GM19099 (cell line): ENCODE results near the gene GRM8.

ENCODE experiments used
- POLR2A ChIP-seq: IDR thresholded peaks from 3 replicates; pipeline ENCODE4 v1.6.1; 2011; ENCODE audit warnings: low read depth; ENCODE audit not compliant: insufficient read length; ENCODE audit errors: extremely low read depth

GRM8 gene

DNA sequence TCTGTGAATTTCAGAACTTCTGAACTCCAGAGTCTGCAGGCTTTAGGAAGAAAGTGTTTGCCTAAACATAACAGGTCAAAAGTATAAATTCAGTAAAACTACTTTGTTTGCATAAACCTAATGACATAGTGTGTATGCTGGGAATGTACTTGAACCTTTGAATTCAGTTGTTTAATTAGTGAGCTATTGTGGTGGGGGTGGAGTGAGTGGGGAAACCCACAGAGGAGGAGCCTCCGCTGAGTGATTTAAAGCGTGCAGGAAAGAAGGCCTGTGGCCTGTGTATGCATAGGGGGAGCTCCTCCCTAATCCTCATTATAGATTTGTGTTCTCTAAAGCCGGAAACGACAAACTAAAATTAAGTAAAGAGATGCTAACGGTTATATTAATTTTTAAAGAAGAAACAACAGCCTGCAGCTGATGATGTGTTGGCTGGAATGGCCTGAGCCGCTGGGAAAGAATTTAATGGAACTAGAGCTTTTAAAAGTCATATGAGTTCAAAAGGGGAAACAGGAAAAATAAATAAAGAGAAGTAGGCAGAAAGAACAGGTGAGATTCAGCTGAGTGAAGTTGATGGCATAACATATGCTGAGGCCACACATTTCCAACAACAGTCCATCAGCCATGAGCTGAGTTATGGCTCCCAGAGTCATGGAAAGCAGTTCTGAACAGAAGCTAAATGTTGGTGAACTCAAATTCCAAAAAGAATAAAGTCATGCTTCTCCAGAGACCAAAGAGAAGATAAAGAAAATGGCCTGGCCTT lies 595.0 kb downstream of the GRM8 start:
- TF ChIP-seq POLR2A, result peak; percentile 41

DNA sequence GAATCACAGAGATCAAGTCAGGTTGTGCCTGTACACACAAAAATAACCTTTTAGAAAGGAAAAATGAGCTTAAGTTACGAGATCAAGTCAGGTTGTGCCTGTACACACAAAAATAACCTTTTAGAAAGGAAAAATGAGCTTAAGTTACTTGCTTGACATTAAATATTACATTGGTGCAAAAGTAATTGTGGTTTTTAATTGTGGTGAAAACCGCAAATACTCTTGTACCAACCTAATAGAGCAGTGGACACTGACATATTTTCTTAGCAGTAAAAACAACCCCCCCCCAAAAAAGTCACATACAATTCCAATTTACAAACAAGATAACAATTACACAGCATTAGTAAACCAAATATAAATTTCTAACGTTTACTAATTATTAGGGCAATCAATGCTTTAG lies 595.6 kb downstream of the GRM8 start:
- TF ChIP-seq POLR2A, result no peak

DNA sequence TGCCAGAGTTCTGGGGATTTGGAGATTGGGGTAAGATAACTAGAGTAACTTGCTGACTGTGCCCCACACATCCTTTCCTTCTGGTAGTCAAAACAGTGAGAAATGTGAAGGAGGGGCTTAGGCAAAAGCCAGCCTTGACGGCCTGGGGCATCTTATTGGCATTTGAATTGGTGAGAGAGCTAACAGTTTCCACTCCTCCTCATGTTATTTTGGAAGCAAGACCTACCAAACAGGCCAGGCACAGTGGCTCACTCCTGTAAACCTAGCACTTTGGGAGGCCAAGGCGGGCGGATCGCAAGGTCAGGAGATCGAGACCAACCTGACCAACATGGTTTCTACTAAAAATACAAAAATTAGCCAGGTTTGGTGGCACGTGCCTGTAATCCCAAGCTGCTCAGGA lies 596.6 kb downstream of the GRM8 start:
- no peak for TF ChIP-seq POLR2A

DNA sequence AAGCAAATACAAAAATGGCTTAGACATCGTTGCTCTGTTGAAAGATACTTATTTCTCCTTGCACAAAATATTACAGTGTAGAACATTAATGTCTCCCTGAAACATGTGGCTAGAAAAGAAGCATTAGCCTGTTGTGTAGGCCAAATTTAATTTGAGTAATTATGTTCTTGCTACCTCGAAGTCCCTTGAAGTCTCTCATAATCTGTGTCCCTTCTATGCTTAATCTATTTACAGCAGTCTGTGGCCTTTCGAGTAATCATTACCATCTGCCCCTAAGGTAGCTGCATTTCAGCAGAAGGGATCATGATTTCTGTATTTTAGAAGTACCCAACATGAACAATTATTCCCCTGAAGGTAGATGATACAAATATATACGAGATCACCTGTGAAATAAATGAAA lies 615.2 kb downstream of the GRM8 start:
- no peak for TF ChIP-seq POLR2A

DNA sequence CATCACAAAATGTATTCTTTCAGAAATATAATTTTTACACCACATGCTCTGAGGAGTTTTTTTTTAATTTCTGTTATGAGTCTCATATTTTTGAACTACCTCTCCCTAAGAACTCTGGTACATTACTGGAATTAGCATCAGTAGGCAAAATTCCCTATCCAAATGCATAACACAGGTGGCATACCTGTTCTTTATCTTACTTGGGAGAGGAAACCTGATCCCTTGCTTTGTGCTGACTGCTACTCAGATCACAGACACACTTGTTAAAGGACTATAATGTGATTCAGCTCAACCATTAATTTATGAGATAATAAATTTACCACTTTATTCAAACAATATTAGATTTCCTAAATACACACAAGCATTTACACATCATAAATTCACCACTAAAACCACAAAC lies 617.2 kb downstream of the GRM8 start:
- TF ChIP-seq POLR2A, result no peak

DNA sequence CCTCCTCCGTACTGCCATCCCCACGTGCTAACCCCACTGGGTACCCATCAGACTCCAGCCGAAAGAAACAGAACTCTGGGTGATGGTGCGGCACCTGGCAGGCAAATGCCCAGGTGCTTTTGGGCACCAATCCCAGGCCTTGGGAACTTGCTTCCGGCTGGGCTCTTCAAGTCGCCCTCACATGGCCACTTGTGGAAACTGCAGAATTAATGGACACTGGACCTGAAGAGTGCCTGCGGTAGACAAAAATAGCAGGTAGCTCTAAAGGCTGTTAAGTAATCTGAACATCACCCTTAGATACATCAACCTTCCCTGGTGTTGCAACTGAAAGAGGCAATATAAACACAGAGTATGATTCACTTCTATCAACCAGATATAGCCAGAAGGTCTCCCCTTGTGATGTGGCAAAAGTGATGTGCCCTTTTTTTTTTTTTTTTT lies 644.4 kb downstream of the GRM8 start:
- TF ChIP-seq POLR2A, result no peak

DNA sequence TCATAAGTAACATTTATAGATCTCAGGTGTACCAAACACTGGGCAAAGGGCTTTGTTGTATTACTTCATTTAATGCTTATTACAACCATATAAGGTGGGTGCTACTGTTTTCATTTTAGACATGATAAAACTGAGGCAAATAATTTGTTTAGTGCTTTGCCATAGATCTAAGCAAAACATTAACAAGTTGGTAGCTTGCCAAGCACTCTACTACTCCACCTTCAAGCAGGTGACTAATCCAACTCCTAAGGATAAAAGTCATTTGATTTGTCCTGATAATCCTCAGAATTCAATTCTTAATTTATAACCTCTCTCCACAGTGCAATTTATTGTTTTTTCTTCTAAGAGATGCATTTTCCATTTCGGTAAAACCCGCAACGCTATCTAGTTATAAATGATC lies 646.4 kb downstream of the GRM8 start:
- no peak for TF ChIP-seq POLR2A

DNA sequence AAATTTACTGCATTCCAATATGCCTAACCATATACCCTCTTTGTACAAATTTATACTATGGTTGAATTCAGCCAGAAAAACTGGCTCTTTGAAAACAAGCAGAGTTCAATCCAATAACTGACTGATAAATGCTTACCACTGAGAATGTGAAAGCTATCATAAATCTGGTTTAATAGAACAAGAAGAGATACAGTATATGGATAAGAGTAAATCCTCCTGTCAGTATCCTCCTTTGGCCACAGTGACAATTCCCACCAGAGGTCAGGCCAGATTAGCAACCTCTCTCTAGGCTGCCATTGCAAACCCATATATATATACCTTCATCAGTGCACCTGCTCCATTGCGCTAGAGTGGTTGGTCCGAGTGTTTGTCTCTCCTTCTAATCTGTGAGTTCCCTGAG lies 647.2 kb downstream of the GRM8 start:
- TF ChIP-seq POLR2A, result no peak

DNA sequence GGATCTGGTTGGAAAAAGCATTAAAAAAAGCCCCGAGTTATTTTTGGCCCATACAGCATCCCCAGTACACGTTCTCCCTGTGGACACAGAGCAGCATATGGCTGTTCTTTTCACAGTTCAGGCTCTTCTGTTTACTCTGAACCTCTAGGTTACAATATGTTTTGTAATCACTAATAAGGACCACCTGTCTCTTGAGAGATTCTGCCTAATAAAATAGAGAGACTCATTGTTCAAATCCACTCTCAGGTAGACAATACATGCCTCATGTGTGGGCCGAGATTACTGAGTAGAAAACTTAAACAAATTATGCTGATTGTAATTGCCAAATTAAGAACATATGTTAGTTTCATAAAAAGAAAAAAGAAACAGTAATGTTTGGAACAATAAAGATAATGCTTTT lies 647.7 kb downstream of the GRM8 start:
- TF ChIP-seq POLR2A, result no peak

DNA sequence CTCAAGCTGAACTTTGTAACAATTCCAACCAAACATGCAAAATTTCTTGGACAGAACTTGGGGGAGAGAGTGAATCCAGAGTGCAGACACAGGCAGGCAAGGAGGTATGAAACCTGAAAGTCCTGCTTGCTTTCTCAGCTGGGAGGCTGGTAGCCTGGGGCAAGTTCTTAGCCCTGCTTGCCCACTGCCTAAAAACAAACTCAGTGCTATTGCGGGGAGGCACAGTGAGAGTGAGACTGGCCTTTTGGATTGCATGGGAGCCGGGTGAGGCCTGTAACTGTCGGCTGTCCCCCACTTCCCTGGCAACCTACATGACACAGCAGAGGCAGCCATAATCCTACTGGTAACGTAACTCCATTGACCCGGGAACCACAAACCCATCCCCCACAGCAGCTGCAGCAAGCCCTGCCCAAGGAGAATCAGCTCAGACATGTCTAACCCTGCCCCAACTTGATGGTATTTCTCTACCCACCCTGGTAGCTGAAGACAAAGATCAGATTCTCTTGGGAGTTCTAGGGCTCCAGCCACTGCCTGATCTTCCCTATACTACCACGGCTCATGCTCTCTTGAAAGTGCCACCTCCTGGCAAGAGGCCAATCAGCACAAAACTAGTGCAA lies 663.6 kb downstream of the GRM8 start:
- no peak for TF ChIP-seq POLR2A

DNA sequence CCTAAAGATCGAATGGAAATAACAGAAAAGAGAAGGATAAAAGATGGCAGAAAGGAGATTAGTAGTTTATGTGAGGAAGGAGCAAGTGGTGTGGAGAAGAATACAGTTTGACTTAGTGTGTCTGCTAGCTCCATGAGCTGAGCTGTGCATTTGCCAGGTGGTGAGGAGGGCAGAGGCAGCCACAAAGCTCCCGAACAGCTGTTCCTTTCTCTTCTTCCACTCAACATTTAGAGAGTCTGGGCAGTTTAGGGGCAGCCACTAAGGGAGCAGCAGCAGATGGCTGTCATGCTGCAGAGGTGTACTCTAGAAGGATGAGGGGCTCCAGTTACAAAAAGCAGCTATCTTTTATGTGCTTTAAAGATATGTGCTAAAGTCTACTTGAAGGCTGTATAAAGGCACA lies 674.4 kb downstream of the GRM8 start:
- TF ChIP-seq POLR2A, result no peak

DNA sequence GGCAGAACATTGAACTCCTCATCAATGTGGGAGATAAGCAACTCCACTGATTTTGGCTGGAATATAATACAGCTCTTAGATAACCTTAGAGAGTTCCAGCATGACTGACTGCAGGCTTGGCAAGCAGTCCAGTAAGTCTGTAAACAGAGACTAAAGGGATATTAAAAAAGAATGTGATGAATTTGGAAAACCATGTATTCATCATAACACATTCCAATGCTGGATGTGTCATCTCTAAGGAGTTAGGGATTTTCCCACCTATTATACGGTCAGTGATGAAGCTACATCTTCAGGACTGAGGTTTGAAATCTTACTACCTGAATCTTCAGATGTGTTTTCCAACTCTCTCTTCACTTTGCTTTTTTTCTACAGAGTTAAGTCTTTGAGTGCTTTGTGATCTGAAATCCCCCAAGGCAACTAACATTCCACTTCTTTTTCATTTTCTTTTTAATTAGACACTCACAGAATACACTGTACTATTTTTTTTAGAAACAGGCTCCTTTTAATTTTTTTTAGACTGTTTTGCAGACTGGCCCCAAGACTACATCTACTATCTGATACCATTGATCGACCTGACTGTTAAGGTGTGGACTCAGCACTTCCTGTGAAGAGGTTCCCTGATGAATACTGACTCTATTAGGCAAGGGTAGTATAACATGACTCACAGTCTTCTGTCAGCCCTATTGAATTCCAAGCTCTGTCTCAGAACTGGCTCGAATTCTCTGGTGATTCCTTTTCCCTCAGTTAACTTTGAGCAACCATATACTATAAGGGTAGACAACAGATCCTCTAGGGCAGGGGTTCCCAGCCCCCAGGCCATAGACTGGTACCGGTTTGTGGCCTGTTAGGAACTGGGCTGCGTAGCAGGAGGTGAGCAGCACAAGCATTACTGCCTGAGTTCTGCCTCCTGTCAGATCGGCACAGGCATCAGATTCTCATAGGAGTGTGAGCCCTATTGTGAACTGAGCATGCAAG lies 678.2 kb downstream of the GRM8 start:
- no peak for TF ChIP-seq POLR2A

DNA sequence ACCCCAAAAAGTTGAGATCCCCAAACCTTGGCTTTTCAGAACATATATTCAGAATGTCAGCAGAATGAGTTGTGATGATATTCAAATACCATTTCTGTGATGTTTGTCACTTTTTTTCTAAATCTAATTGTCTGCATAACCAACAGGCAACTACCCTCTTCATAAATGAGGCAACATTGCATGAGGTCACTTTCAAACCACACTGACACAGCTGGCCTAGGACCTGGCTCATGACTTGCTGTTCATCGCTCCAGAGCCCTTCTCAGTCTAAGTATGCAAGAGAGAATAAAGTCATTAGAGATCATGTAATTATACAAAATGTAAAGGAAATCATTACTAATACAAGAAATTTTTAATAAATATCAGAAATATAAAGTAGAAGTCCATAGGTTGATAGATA lies 681.9 kb downstream of the GRM8 start:
- TF ChIP-seq POLR2A, result no peak

DNA sequence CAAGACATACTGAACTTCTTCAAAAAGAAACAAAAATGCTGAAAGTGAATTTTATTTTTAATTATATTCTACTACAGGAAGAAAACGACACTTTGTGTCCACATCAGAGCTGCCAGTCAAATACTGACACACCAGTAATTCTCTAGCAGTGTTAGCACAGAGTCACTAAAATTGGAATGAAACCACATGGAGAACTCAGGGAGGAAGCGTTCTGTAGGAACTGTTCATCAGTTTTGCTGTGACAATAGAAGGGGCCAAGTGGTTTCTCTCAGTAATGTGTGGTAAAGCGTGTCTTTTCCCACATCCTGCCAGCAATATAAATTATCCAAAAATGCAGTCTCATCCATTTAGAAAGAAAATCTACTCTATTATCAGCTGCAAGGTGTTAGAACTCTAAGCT lies 683.3 kb downstream of the GRM8 start:
- TF ChIP-seq POLR2A, result no peak

DNA sequence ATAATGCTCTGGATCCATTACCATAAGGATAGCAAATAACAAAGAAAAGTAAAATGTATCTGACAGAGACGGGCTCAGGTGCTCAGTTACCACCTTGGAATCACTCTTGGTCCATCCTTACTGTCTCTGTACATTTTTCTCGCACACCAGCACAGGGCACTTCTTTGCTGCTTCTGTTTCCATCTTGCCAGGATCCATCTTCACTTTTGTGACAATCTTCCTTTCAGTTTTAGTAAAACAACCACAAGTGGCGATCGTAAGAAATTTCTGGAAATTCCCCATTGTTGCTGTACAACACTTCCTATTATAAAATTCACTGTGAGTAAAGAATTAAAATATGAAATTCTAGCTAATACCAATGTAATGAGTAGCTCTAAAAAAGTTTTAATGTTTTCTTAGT lies 695.5 kb downstream of the GRM8 start:
- no peak for TF ChIP-seq POLR2A

DNA sequence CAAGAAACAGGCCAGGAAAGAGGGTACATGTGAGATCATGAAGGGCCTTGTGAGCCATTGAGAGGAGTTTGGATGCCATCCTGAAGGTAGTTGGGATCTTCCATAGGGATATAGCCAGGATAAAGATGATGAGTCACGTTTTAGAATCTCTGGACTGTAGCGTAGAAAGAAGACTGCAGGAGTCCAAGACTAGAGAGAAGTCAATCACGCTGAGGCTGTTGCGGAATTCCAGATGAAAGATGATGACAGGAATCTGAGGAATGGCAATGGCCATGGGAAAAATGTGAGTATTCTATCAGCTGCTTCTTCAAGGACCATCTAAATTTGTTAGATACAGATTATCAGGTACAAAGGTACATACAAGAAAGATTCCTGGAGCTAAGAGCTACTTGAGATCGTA lies 711.3 kb downstream of the GRM8 start:
- no peak for TF ChIP-seq POLR2A

DNA sequence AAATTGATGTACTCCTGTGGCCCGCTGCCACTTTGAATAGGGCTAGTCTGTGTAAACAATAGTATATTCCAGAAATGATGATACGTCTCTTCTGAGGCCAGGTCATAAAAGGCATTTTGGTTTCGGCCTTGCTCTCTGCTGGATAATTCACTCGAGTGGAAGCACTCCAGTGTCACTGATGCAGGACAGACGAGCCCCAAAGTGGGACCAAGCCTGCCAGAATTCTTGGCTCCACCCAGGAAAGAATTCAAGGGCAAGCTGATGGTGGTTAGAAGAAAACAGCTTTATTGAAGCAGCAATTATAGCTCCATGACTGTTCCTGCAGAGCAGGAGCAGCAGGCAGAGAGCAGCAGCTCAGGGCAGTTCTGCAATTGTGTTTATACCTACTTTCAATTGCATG lies 717.6 kb downstream of the GRM8 start:
- no peak for TF ChIP-seq POLR2A
